ENCODE results near the gene LRP8. TPM values are rescaled to one million over a fixed set of nuclear protein-coding genes. Genes with fewer than 3 reads are reported as not detected.
A peak's percentile ranks its signal among the peaks of the same experiment; 100 is the strongest.

LRP8 gene
- total and polyA plus RNA-seq, 2 of the 13 experiments (the other 11 are each of a cell fraction or from before 2014, with no cell fraction given) = 17.3 to 17.4 TPM

DNA sequence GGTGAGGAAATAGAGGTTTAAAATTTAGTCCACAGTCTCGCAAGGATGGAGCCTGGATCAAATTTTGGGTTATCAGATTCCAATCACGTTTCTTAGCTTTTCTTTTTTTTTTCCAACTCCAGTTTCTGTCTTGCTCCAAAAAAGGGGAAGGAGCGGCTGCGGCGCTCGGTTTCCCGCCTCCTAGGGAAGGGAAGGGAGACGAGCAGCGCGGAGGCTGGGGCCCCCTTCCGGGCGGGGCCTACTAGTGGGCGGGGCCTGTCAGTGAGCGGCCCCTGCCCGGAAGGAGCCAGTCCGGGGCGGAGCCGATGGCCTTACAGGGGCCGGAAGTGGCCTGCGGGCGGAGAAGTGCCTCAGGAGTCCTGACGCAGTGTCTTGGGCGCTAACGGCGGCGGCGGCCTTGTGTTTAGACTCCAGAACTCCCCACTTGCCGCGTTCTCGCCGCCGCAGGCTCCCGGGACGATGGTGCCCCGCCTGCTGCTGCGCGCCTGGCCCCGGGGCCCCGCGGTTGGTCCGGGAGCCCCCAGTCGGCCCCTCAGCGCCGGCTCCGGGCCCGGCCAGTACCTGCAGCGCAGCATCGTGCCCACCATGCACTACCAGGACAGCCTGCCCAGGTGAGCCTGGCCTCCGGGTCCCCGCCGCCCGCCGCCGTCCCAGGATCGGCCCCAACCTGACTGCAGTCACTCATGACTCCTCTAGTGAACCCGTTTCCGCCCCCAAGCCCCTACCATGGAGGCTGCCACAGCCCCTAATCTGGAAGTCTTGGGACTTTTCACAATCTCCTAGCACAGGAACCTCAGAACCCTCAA lies 131.2 kb downstream of the LRP8 start, which contains the start of gene CPT2 (continued):
- TF ChIP-seq, protein P1, sequence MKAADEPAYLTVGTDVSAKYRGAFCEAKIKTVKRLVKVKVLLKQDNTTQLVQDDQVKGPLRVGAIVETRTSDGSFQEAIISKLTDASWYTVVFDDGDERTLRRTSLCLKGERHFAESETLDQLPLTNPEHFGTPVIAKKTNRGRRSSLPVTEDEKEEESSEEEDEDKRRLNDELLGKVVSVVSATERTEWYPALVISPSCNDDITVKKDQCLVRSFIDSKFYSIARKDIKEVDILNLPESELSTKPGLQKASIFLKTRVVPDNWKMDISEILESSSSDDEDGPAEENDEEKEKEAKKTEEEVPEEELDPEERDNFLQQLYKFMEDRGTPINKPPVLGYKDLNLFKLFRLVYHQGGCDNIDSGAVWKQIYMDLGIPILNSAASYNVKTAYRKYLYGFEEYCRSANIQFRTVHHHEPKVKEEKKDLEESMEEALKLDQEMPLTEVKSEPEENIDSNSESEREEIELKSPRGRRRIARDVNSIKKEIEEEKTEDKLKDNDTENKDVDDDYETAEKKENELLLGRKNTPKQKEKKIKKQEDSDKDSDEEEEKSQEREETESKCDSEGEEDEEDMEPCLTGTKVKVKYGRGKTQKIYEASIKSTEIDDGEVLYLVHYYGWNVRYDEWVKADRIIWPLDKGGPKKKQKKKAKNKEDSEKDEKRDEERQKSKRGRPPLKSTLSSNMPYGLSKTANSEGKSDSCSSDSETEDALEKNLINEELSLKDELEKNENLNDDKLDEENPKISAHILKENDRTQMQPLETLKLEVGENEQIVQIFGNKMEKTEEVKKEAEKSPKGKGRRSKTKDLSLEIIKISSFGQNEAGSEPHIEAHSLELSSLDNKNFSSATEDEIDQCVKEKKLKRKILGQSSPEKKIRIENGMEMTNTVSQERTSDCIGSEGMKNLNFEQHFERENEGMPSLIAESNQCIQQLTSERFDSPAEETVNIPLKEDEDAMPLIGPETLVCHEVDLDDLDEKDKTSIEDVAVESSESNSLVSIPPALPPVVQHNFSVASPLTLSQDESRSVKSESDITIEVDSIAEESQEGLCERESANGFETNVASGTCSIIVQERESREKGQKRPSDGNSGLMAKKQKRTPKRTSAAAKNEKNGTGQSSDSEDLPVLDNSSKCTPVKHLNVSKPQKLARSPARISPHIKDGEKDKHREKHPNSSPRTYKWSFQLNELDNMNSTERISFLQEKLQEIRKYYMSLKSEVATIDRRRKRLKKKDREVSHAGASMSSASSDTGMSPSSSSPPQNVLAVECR (CRISPR knock-in tag; IDR thresholded peaks at IDR 0.05; ENCODE audit: borderline replicate concordance) = peak; percentile 87; the same call in 1 of the 2 replicates
- no peak for TF ChIP-seq FOXK1 (CRISPR knock-in tag; IDR thresholded peaks at IDR 0.05; ENCODE audit: borderline replicate concordance, low read depth)
- TF ChIP-seq ZNF414 (CRISPR knock-in tag; IDR thresholded peaks at IDR 0.05) = no peak
- TF ChIP-seq, protein P2, sequence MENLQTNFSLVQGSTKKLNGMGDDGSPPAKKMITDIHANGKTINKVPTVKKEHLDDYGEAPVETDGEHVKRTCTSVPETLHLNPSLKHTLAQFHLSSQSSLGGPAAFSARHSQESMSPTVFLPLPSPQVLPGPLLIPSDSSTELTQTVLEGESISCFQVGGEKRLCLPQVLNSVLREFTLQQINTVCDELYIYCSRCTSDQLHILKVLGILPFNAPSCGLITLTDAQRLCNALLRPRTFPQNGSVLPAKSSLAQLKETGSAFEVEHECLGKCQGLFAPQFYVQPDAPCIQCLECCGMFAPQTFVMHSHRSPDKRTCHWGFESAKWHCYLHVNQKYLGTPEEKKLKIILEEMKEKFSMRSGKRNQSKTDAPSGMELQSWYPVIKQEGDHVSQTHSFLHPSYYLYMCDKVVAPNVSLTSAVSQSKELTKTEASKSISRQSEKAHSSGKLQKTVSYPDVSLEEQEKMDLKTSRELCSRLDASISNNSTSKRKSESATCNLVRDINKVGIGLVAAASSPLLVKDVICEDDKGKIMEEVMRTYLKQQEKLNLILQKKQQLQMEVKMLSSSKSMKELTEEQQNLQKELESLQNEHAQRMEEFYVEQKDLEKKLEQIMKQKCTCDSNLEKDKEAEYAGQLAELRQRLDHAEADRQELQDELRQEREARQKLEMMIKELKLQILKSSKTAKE (CRISPR knock-in tag; IDR thresholded peaks at IDR 0.05; ENCODE audit: borderline replicate concordance) = 0 out of 2 replicates have a peak, but pooled peaks have one; percentile 11
- TF ChIP-seq ZNF431 (CRISPR knock-in tag; IDR thresholded peaks at IDR 0.05; ENCODE audit: borderline replicate concordance, low read depth) = no peak; the same call in 1 of the 2 replicates
- TF ChIP-seq ISL2 (CRISPR knock-in tag; IDR thresholded peaks at IDR 0.05) = no peak; the same call in 1 of the 2 replicates
- TF ChIP-seq GPN1 (CRISPR knock-in tag; IDR thresholded peaks at IDR 0.05; ENCODE audit: borderline replicate concordance) = no peak
- no peak for TF ChIP-seq CTCF (CRISPR knock-in tag; IDR thresholded peaks at IDR 0.05)
- 0 out of 2 replicates have a peak, but pooled peaks have one; percentile 18 for TF ChIP-seq PITX1 (CRISPR knock-in tag; IDR thresholded peaks at IDR 0.05)
- TF ChIP-seq ZNF775 (CRISPR knock-in tag; IDR thresholded peaks at IDR 0.05; ENCODE audit: borderline replicate concordance) = no peak
- TF ChIP-seq ZNF468 (CRISPR knock-in tag; IDR thresholded peaks at IDR 0.05) = no peak
- TF ChIP-seq ZNF451 (CRISPR knock-in tag; IDR thresholded peaks at IDR 0.05) = no peak
- TF ChIP-seq, protein P3, sequence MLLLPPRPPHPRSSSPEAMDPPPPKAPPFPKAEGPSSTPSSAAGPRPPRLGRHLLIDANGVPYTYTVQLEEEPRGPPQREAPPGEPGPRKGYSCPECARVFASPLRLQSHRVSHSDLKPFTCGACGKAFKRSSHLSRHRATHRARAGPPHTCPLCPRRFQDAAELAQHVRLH (CRISPR knock-in tag; IDR thresholded peaks at IDR 0.05; ENCODE audit: borderline replicate concordance, low read depth) = no peak
- no peak for TF ChIP-seq RFX5 (IDR thresholded peaks at IDR 0.05; ENCODE audit: low read depth, low read length)
- peak; percentile 55; the same call in 1 of the 2 replicates for TF ChIP-seq ERF (CRISPR knock-in tag; IDR thresholded peaks at IDR 0.05)
- no peak for TF ChIP-seq ZNF552 (CRISPR knock-in tag; IDR thresholded peaks at IDR 0.05; ENCODE audit: borderline replicate concordance)
- peak; percentile 88 for TF ChIP-seq SP5 (CRISPR knock-in tag; IDR thresholded peaks at IDR 0.05; ENCODE audit: borderline replicate concordance, low read depth)
- peak; percentile 91 for TF ChIP-seq ELF1 (CRISPR knock-in tag; IDR thresholded peaks at IDR 0.05)
- no peak for TF ChIP-seq ZFP41 (CRISPR knock-in tag; IDR thresholded peaks at IDR 0.05; ENCODE audit: borderline replicate concordance)
- TF ChIP-seq ZKSCAN5 (CRISPR knock-in tag; IDR thresholded peaks at IDR 0.05) = no peak
